ENCODE measurements around the gene LPXN. TPM values are rescaled to one million over a fixed set of nuclear protein-coding genes. Genes with fewer than 3 reads are reported as not detected.

Gene LPXN
- total RNA-seq, 2 donors from 2014 or later, result 113 to 121 TPM

- Mint-ChIP-seq H3K36me3 (ENCODE audit: insufficient read depth in 2 of 2) (peaks cover 17 to 25% of the 10 kb centered on the region in 2 donors), H3K9me3 (no peaks in the 10 kb centered on the region), H3K4me3 (no peak overlapping the region), H3K27me3 (ENCODE audit: low read depth) (no peaks in the 10 kb centered on the region), H3K4me1 (ENCODE audit: low read depth) (peaks cover 59% of the 10 kb centered on the region), H3K27ac (no peak overlapping the region)
- ATAC-seq (replicated peaks in 1 of 2), result no peak
- no peak for DNase-seq
Measured at GRCh38 chr11:58527429-58527828, 48.2 kb downstream of the LPXN start.

GRCh38 chr11:58526721-58527120 is 48.9 kb downstream of the LPXN start:
- no peak overlapping the region for H3K4me3 Mint-ChIP-seq
- H3K9me3 Mint-ChIP-seq, result no peaks in the 10 kb centered on the region
- H3K27me3 Mint-ChIP-seq (ENCODE audit: low read depth), result no peaks in the 10 kb centered on the region
- no peak for ATAC-seq (replicated peaks in 1 of 2)
- peaks cover 62% of the 10 kb centered on the region for H3K4me1 Mint-ChIP-seq (ENCODE audit: low read depth)
- DNase-seq, result no peak
- H3K27ac Mint-ChIP-seq, result no peak overlapping the region
- H3K36me3 Mint-ChIP-seq (ENCODE audit: insufficient read depth in 2 of 2), result peaks cover 17 to 24% of the 10 kb centered on the region in 2 donors

DNA sequence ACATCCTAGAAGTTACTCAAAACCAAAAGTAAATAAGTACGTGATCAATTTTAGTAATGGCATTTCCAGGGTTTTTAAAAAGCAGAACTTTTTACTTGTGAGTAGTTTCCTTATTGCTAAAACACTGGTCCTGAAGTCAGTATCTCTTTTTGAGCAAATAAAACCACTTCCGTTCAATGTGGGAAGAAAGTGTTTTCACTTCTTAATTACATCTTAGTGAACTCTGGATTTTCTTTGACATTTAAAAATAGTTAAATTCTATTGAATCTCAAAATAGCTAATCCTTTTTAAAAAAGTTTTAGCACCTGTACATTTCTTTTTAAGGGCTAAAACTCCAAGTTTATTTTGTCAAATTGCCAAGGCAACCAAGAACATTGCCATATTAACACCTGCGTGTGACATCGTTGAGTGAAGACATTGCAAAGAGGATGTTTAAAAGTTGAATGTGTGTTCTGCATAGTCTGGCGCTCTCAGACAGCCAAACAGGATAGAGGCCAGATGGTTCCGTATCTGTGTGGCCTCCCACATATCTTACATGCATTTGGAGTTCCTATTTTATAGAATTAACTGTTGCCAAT is 50.5 kb downstream of the LPXN start:
- peak overlapping the region; percentile 97 for H3K27ac Mint-ChIP-seq
- H3K4me3 Mint-ChIP-seq, result peak overlapping the region; percentile 84 to 97
- no peaks in the 10 kb centered on the region for H3K27me3 Mint-ChIP-seq (ENCODE audit: low read depth)
- H3K4me1 Mint-ChIP-seq (ENCODE audit: low read depth), result peaks cover 51% of the 10 kb centered on the region
- ATAC-seq (replicated peaks in 1 of 2) (peak; percentile 81 to 82), DNase-seq (no peak)
- H3K36me3 Mint-ChIP-seq (ENCODE audit: insufficient read depth in 2 of 2), result peaks cover 13 to 16% of the 10 kb centered on the region in 2 donors
- no peaks in the 10 kb centered on the region for H3K9me3 Mint-ChIP-seq

GRCh38 chr11:58524232-58525036 is 51.2 kb downstream of the LPXN start:
- peak overlapping the region; percentile 97 for H3K27ac Mint-ChIP-seq
- H3K4me1 Mint-ChIP-seq (ENCODE audit: low read depth), result peaks cover 51% of the 10 kb centered on the region
- no peaks in the 10 kb centered on the region for H3K27me3 Mint-ChIP-seq (ENCODE audit: low read depth)
- DNase-seq (peak; percentile 37 to 47), ATAC-seq (replicated peaks in 1 of 2) (peak; percentile 48 to 59)
- H3K36me3 Mint-ChIP-seq (ENCODE audit: insufficient read depth in 2 of 2), result peaks cover 13 to 16% of the 10 kb centered on the region in 2 donors
- H3K9me3 Mint-ChIP-seq, result no peaks in the 10 kb centered on the region
- peak overlapping the region; percentile 84 to 97 for H3K4me3 Mint-ChIP-seq

DNA sequence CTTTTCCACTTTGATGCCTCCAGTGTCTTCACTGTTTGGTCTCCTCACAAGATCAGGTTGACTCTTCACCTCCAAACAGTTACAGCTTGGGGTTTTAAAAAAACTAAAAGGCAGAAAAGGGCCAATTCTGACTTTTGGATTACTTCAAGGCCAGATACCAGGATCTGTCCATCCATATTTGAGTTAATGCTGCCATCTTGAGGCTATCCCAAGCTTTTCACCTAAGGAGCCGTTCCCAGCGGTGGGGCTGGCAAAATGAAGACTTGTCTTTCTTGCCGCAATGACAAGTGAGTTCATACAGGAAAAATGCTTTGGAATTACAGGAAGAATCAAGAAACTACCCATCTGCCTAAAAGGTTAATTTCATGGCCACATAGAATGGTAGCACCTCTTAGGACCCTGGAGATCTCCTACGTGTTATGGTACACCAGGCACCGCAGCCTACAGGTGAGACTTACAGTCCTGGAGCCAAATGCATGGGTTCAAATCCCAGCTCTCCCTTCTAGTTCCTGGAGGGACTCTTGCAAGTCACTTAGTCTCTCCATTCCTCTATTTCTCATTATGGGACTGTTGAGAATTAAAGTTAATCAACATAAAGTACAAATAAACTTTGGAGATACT is 61.8 kb downstream of the LPXN start:
- ATAC-seq (replicated peaks in 1 of 2), result peak; percentile 39 to 63

DNA sequence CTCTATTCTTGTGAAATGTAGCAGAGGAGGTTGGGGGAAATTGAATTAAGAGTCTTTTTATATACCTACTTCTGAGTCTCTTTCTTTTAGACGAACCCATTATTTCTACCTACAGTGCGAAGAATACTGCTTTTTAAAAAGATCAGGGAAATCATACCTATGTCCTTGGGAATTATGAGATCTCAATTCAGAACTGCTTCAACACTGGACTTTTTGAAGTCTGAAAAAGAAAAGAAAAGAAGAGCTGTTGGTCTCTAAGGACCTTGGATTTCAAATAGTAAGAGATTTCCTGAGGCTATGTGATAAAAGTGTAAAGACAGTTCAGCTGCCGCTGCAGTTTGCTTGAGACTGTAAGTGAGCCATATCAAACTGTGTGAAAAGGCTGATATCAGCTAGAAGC is 64.0 kb downstream of the LPXN start:
- peaks cover 0 to 4% of the 10 kb centered on the region in 2 donors for H3K36me3 Mint-ChIP-seq (ENCODE audit: insufficient read depth in 2 of 2)
- peaks cover 0 to 2% of the 10 kb centered on the region in 2 donors for H3K9me3 Mint-ChIP-seq
- DNase-seq, result no peak
- H3K4me3 Mint-ChIP-seq, result no peak overlapping the region
- ATAC-seq (replicated peaks in 1 of 2), result no peak
- peaks cover 10% of the 10 kb centered on the region for H3K4me1 Mint-ChIP-seq (ENCODE audit: low read depth)
- no peak overlapping the region for H3K27ac Mint-ChIP-seq
- no peaks in the 10 kb centered on the region for H3K27me3 Mint-ChIP-seq (ENCODE audit: low read depth)

More for the DNA sequence above, 61.8 kb downstream of the LPXN start:
- Mint-ChIP-seq H3K9me3 (no peaks in the 10 kb centered on the region), H3K4me1 (ENCODE audit: low read depth) (no peaks in the 10 kb centered on the region), H3K4me3 (no peak overlapping the region), H3K27me3 (ENCODE audit: low read depth) (no peaks in the 10 kb centered on the region), H3K27ac (no peak overlapping the region), H3K36me3 (ENCODE audit: insufficient read depth in 2 of 2) (no peaks in the 10 kb centered on the region)
- no peak for DNase-seq

- Mint-ChIP-seq H3K4me1 (ENCODE audit: low read depth) (peaks cover 19% of the 10 kb centered on the region), H3K27ac (no peak overlapping the region), H3K4me3 (no peak overlapping the region), H3K36me3 (ENCODE audit: insufficient read depth in 2 of 2) (peaks cover 0 to 4% of the 10 kb centered on the region in 2 donors), H3K9me3 (peaks cover 0 to 2% of the 10 kb centered on the region in 2 donors), H3K27me3 (ENCODE audit: low read depth) (no peaks in the 10 kb centered on the region)
- DNase-seq, result no peak
- no peak for ATAC-seq (replicated peaks in 1 of 2)
Measured at GRCh38 chr11:58509748-58510147, 65.9 kb downstream of the LPXN start.

DNA sequence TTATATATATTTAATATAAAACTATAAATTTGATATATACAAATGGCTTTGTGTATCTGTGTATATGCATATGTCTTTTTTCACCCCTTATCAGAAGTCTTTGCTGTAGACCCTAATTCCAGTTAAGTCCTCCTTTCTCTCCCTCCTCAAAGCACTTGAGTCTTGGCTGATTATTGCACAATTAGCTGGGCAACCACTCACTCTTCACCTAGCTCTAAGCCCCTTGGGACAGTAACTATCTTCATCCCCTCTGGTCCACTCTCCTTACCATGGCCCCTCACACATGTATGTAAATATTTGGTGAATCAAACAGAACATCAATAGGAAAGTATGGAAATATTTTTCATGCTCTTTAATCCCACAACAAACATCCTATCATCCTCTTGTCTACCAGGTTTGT is 66.8 kb downstream of the LPXN start:
- Mint-ChIP-seq H3K4me1 (ENCODE audit: low read depth) (peaks cover 19% of the 10 kb centered on the region), H3K9me3 (peaks cover 0 to 2% of the 10 kb centered on the region in 2 donors), H3K27me3 (ENCODE audit: low read depth) (no peaks in the 10 kb centered on the region), H3K4me3 (no peak overlapping the region), H3K27ac (no peak overlapping the region), H3K36me3 (ENCODE audit: insufficient read depth in 2 of 2) (peaks cover 2 to 4% of the 10 kb centered on the region in 2 donors)
- ATAC-seq (replicated peaks in 1 of 2) (no peak), DNase-seq (no peak)

DNA sequence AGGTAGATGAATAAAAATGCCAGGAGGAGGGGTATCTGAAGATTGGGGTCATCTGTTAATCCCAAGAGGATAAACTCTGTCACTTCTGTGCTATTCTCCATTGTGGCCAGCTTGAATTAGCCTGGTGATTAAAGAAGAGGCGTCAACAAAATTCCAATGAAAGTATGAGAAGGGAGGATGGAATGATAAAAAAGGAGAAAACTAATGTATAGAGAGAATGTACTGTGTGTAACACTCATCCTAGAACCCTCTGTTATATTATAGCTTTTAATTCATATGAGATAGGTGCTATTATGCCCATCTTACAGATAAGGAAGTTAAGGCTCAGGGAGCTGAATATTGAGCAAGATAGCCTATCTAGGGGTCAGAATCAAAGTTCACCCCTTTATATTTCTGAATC is 67.7 kb downstream of the LPXN start, which contains the start of gene OR5B21:
Gene OR5B21, minus strand, starts transcription at position 101 of the 400 bp plus-strand sequence. Its CDS starts 0 bp downstream, at position 101.
- peaks cover 2 to 4% of the 10 kb centered on the region in 2 donors for H3K36me3 Mint-ChIP-seq (ENCODE audit: insufficient read depth in 2 of 2)
- peak within 1 kb of the TSS in 1 of 2 donors; percentile 2 for H3K4me3 Mint-ChIP-seq
- no peaks in the 10 kb centered on the region for H3K27me3 Mint-ChIP-seq (ENCODE audit: low read depth)
- peaks cover 19% of the 10 kb centered on the region for H3K4me1 Mint-ChIP-seq (ENCODE audit: low read depth)
- no peak within 1 kb of the TSS for H3K27ac Mint-ChIP-seq
- peaks cover 0 to 2% of the 10 kb centered on the region in 2 donors for H3K9me3 Mint-ChIP-seq
- no peak for ATAC-seq (replicated peaks in 1 of 2)
- no peak for DNase-seq

DNA sequence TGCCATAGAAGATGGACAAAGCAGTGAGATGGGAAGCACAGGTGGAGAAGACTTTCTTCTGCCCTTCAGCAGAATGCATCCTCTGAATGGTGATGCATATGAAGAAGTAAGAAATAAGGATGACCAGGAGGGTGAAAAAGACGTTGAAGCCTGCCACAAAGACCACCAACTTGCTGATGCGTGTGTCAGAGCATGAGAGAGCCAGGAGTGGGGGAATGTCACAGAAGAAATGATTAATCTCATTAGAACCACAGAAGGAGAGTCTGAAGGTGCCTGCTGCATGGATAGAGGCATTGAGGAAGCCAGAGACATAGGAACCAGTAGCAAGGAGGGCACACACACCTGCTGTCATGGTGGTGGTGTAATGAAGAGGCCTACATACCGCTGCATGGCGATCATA is 68.3 kb downstream of the LPXN start:
- H3K27me3 Mint-ChIP-seq (ENCODE audit: low read depth), result no peaks in the 10 kb centered on the region
- H3K4me1 Mint-ChIP-seq (ENCODE audit: low read depth), result peaks cover 19% of the 10 kb centered on the region
- H3K27ac Mint-ChIP-seq, result no peak overlapping the region
- ATAC-seq (replicated peaks in 1 of 2) (no peak), DNase-seq (no peak)
- peaks cover 2 to 4% of the 10 kb centered on the region in 2 donors for H3K36me3 Mint-ChIP-seq (ENCODE audit: insufficient read depth in 2 of 2)
- H3K9me3 Mint-ChIP-seq, result peaks cover 0 to 2% of the 10 kb centered on the region in 2 donors
- H3K4me3 Mint-ChIP-seq, result no peak overlapping the region

DNA sequence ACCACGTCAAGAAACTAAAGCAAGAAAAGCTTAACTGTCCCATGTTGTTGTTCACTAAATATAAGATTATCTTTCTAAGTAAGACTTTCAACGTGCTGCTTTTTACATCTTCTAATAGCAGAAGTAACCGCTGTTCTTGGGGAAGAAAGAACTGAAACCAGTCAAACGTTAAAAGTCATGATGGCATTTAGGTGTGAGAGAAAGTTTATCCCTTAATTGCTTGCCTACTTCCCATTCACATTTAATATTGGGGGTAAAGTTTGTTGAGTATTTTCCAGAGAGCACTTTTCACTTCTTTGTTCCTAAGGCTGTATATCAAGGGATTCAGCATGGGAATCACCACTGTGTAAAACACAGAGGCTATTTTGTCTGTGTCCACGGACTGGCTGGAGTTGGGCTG is 68.7 kb downstream of the LPXN start:
- ATAC-seq (replicated peaks in 1 of 2) (no peak), DNase-seq (no peak)
- peaks cover 19% of the 10 kb centered on the region for H3K4me1 Mint-ChIP-seq (ENCODE audit: low read depth)
- H3K27me3 Mint-ChIP-seq (ENCODE audit: low read depth), result no peaks in the 10 kb centered on the region
- H3K9me3 Mint-ChIP-seq, result peaks cover 0 to 2% of the 10 kb centered on the region in 2 donors
- peak overlapping the region in 1 of 2 donors; percentile 2 for H3K4me3 Mint-ChIP-seq
- H3K27ac Mint-ChIP-seq, result no peak overlapping the region
- peaks cover 2 to 4% of the 10 kb centered on the region in 2 donors for H3K36me3 Mint-ChIP-seq (ENCODE audit: insufficient read depth in 2 of 2)

GRCh38 chr11:58505849-58506248 is 69.8 kb downstream of the LPXN start:
- peak in 1 of 2 donors; percentile 15 for DNase-seq
- peak; percentile 91 for ATAC-seq (replicated peaks in 1 of 2)
- no peaks in the 10 kb centered on the region for H3K27me3 Mint-ChIP-seq (ENCODE audit: low read depth)
- peaks cover 2 to 4% of the 10 kb centered on the region in 2 donors for H3K36me3 Mint-ChIP-seq (ENCODE audit: insufficient read depth in 2 of 2)
- H3K4me3 Mint-ChIP-seq, result peak overlapping the region; percentile 20 to 72
- peaks cover 0 to 2% of the 10 kb centered on the region in 2 donors for H3K9me3 Mint-ChIP-seq
- H3K27ac Mint-ChIP-seq, result peak overlapping the region; percentile 35
- H3K4me1 Mint-ChIP-seq (ENCODE audit: low read depth), result peaks cover 19% of the 10 kb centered on the region

GRCh38 chr11:58504232-58504631 is 71.4 kb downstream of the LPXN start:
- Mint-ChIP-seq H3K27me3 (ENCODE audit: low read depth) (no peaks in the 10 kb centered on the region), H3K36me3 (ENCODE audit: insufficient read depth in 2 of 2) (peaks cover 2 to 4% of the 10 kb centered on the region in 2 donors), H3K4me1 (ENCODE audit: low read depth) (peaks cover 21% of the 10 kb centered on the region), H3K9me3 (peaks cover 0 to 2% of the 10 kb centered on the region in 2 donors), H3K4me3 (peak overlapping the region; percentile 9 to 34), H3K27ac (no peak overlapping the region)
- DNase-seq (no peak), ATAC-seq (replicated peaks in 1 of 2) (no peak)
